Activated CD8-positive, alpha-beta memory T cell treated with anti-CD3 and anti-CD28 coated beads for 48 hours (primary cell): ENCODE data around the gene PLXNA2.
A peak's percentile ranks its signal among the peaks of the same experiment; 100 is the strongest.

Source experiments
- DNase-seq, 3 experiments: peaks; one replicate each; pipeline ENCODE4 v3.0.0-alpha.2; 2020; ENCODE audit warnings: low read depth in 2 of 3, low spot score in 2 of 3

The PLXNA2 gene

DNA sequence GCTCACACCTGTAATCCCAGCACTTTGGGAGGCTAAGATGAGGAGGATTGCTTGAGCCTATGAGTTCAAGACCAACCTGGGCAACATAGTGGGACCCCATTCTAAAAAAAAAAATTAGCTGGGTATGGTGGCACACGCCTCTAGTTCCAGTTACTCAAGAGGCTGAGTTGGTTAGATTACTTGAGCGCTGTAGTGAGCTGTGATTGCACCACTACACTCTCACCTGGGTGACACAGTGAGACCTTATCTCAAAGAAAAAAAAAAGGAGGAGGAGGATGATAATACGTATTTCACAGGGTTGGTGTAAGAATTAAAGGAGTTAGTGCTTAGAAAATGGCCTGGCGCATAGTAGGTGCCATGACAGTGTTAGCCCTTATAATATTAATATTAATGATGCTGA is 144.1 kb downstream of the PLXNA2 start:
- DNase-seq, result no peak

DNA sequence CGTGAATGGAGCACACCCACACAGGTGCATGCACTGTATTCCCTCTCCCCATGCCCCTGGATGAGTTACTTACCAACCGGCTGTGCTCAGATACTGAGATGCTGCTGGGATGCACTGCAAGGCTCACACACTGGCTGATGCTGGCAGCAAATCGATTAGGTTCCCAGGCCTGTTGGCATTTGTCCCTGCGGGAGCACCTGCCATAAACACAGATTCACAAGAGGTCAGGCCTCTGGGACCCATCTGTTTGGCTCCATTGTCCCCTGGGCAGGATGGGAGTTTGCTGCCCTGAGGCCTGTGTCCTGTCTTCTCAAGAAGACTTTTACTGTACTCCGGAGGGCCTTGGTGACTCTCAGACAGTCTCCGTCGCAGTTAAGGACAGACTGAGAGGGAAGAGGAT is 145.4 kb downstream of the PLXNA2 start:
- DNase-seq, result no peak

DNA sequence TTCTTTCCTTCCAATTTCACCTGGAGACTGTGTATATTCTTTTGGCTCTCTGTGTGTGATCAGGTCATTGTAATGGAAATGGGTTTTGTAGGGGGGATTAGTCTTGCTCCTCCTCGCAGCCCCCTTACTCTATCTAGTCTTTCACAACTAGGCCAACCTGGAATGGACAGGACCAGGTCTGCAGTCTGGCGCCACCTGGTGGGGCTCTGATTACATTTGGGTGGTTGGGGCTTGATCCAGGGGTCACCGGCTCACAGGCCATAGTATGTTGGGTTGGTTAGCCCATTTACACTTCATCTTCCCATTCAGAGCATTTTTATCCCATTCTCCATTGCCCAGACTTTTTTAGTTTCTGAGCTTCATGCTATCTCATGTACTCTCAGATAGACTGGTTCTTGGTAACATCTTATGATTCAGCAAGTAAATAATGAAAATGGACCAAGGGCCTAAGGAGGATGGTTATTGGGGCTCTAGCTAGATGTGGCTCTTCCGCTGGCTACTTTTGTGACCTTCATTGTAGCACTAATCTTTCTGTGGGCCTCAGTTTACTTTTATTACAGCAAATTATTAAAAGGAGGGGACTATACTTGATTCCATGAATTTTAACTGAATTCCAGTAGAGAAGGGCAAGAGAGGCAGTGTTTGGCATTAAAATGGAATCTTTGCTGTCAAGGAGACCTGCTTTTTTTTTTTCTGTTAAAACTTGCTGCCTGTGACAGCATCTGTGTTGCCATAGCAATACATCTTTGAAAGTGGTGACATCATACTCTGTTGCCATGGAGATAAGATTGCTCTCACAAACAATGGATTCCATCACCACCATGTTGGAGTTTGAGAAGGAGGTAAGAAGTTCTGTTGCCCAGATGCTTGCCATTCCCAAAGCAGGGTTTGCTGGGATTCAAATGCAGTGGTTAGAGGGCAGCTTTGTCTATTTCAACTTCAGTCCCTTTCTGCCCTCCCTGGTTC is 150.1 kb downstream of the PLXNA2 start:
- peak; percentile 17 to 48 (median 42) for DNase-seq

DNA sequence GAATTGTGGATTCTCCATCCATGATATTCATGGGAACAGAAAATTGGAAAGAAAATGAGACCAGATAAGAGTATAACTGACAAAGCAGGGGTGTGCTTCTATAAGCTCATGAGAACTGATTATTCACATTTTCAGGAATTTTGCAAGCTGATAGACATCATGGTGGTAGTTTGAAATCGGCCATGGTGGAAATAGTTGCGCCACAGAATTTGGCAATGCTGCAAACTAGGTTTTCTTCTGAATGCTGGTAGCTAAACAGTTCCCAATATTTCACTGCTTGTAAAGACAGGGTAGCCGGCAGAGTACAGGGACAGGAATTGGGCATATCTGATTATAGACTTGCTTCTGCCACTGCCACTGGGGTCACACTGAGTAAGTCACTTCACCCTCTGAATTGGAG is 151.1 kb downstream of the PLXNA2 start:
- DNase-seq, result no peak

DNA sequence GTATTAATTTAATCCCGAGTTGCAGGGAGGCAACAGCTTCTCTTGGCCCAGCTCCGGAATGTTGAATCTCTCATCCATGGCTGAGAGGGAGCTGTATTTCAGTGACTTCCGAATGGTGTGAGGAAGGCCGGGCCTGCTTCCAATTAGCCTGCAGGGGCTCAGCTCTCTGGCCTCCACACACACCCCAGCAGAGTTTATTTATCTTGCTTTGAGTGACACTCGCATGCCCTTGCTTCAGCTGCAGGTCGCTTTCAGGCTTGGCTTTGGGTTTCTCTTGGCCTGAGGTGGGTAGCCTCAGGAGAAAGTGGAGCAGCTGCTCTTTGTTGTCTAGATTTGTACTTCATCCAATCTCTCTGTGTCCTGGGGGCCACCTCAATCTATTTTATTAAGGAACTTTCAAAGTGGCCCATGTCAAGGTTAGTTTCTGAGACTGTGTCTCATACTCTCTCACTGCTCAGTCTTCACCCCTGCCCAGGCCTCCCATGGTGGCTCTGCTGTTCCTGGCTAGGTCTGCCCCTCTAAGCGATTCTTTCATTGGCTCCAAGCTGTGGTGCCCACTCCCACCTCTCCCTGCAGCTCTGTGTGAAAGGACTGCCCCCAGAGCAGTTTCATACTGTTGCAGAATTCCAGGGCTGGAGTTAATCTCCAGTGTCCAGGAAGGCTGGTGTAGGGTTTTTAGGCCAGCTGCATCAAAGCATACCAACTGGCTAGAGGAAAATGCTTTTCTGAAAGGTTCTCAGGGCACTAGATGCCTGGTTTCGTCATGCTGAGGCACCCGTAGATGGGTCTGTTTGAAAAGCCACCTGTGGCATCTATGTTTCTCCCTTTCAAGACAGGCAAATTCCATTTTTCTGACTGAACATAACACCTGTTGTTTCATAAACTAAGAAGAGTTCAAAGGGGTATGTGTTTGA is 153.5 kb downstream of the PLXNA2 start:
- DNase-seq, result no peak

DNA sequence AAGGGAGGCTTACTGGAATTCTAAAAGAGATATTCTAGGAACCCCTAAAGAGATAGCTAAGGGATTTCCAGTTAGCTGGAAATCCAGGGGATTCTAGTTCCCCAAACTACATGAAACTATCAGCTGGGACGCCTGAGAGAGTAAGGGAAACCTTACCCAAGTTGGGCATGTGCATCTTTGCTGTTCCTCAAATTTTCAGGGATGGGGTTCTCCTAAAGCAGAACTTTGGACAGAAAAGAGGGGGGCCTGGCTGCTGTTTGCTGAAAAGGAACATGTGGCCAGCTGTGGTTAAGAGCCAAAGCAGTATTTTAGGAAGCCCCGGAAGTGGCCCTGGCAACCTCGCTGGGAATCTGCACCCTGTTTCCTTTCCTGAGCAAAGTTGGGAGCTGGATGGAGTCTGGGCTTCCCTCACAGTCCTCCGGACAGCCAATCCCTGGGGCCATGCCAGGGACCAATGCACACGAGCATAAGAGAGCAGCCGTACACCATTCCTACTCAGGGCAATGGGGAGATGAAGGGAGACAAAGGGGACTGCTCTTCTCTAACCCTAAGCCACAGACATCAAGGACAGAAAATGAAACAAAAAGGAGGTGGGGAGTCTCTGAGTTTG is 154.3 kb downstream of the PLXNA2 start:
- DNase-seq, result no peak

DNA sequence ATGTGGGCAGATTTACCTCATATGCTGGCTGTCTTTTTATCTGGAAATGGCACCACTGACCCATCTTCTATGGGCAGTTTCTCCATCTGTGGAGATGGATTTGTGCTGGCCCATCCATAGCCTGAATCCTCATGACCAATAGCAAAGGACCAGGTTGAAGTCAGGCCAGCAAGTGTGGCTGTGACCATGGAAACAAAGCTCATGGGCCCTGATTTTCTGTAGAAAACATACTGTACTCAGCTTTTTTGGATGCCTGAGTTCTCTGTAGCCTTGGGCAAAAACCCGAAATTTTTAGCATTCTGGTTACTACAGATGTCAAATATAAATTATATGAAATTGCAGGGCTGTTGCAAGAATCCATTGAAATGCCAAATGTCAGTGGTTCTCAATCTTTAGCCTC is 155.0 kb downstream of the PLXNA2 start:
- DNase-seq, result no peak

DNA sequence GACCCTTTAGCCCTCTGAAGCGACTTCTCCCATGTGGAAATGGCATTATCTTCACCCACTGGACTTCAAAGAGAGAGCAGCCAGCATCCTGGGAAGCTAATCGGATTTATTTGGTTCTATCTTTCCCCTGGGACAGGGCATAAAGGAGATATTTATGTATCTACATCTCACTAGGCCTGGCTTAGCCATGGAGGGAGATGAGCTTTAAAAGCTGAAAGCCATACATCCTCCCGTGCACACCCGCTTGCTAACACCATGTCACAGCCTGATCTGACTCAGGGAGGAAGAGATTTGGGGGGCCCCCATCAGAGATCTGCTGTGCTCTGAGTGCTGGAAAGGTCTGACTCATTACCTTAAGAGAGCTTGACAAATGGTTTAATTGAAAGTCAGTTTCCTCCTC is 155.9 kb downstream of the PLXNA2 start:
- DNase-seq, result no peak

DNA sequence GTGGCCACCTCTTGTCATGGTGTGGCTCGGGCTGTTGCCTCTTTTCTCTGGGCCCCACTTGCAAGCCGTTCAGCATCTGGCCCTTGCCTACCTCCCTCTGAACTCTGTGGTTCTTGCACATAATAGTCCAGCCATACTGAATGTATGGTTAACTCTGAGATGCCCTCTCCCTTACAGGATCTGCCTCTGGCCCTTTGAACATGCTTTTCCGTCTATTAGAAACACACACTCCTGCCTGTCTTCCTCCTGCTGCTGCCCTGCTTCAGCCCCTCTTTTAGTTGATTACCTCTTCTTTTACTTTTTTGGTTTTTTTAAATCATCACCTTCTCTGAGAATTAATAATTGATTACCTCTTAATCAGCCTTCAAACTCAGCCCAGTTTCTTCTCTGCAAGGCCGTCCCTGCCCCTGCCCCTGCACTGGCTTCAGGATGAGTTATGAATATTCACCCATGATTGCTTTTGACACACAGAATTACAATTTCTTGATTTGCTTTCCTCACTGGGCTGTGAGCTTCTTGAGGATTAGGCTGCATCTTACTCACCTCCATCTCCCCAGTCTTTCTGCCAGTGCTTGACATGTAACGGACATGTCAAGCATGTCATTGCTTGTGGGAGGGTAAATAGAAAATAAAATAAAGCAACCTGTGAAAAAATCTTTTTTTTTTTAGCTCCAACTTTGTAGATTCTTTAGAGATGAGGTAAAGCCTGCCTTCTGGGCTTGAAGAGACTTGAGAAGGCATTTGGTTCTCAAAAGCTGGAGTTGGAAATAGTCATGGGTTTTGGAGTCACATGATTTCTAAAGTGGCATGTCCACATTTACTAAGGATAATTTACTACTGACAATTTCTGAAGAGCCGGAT is 158.3 kb downstream of the PLXNA2 start:
- DNase-seq, result no peak

DNA sequence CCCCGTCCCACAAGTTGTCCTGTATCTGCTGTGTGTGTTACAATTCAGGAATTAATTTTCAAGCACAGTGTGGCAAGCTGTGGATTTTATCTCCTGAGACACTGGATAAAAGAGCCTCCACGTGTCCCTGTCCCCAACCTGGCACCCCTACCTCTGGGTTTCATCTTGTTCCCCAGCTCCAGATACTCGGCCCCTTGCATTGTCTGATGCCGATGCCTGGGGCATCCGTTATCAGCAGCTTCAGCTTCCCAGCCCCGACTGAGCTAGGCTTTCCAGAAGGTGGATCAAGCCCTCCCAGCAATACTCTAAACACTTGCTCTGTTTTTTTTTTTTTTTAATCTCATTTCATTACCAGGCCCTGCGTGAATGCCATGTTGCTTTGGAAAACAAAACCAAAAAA is 159.4 kb downstream of the PLXNA2 start:
- DNase-seq, result no peak

DNA sequence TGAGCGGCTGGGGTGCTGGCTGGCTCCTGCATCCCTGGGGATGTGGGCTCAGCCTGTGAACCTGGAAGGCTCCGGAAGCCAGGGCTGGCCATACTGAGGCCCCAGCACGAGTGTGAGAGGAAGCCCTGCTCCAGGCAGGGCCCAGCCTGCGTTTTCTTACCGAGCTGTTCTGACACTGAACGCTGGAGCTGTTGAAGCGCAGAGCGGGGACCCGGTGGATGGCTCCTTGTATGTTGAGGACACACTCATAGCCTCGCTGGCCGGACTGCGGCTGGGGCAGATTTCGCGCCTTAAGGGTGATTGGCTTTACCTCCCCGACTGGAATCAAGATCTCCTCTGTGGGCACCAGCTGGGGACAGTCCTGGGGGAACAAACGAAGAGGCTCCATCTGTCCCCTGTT is 160.0 kb downstream of the PLXNA2 start:
- DNase-seq, result no peak

DNA sequence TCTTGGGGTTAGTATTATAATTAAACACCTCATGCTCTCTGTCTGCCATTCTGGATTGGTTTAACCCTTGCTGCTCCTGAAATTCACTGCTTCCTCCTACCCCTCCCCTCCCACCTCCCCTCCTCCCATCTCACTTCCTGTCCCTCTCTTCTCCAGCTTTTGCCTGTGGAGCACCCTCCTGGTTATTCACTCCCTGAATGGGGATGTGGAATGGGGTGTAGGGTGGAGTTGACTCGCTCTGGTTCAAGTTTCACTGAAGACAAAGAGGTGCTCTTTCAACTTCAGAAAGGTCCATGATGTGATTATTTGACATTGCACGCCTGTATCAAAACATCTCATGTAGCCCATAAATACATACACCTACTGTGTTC is 160.5 kb downstream of the PLXNA2 start:
- no peak for DNase-seq

DNA sequence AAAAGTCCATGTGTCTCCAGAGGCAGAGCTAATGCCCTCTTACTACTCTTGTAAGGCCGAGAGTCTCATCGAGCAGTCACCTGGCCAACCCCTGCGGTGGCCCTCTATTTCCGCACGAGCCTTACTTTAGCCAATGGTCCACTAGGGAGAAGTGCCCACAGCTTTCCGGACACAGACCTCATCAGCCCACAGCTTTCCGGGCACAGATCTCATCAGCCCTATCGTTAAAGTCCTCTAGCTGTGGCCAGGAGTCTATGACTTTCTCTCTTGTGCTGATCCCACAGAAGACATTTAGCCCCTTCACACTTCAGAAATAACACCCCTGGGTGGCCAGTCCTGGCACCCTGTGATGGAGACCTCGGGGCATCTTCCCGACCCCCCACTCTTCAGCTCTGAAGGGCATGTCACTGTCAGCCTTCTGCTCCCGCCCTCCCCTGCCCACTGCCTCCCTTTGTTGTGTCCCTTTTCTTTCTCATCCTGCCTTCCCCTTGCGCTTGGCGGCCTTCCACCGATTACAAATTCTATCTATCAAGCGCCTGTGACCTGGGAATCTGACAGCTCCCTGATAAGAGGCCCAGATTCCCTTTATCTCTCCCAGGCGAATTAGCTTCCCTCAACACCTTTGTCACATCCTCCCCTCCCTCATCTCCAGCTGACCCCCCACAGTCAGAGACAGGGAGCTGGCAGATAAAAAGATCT is 161.0 kb downstream of the PLXNA2 start:
- DNase-seq, result no peak

DNA sequence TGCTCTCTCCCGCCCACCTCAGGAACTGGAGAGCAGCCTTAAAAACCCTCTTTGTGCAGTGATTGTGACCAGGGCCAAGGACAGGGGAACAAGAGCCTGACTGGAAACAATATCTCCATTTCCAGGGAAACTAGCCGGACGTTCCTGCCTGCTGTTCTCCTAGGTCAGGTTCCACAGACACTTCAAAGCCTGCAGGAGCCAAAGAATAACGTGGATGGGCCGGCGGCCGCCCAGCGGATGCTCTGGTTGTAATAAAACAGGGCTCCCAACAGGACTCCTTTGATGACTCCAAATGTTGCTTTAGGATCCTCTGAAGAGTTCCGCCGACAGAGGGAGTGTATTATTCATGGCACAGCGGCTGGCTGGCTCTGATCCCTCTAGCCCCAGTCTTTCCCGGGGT is 162.2 kb downstream of the PLXNA2 start:
- DNase-seq, result no peak

DNA sequence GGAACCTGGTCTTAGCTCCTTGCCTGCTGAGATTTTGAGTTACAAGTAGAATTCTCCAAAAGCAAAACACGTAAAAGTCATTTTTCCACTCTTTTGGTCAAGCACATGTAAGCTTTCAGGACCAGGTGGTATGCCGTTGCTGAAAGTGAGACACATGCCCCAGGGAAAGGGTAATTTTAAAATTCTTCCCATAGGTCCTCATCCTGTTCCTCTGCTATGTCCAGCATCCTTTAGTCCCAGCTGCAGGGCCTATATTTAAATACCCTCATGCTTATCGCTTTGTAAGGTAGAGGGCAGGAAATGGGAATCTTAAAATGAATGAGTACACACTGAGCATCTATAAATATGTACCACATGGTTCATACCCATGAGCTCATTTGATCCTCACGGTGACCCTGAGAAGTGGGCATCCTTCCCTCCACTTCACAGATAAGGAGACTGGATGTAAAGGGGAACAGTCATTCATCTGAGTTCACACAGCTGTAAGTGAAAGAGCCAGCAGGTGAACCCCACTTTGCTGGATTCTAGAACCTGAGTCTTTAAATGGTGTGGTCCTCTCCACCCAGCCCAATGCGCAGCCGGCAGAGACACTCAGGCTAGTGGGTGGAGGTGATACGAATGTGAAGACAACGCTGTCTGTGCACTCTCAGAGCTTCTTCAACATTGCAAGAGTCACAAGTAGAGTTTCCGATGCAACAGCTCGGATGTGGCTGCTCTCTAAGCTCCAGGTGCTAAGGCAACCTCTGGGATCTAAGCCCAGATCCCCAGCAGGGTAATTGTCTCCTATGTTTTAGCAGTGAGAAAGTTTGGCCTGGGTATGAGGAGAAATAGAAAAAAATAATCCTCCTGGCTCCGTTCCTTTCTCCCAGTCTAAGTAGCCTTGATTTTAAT is 163.5 kb downstream of the PLXNA2 start:
- DNase-seq, result no peak

DNA sequence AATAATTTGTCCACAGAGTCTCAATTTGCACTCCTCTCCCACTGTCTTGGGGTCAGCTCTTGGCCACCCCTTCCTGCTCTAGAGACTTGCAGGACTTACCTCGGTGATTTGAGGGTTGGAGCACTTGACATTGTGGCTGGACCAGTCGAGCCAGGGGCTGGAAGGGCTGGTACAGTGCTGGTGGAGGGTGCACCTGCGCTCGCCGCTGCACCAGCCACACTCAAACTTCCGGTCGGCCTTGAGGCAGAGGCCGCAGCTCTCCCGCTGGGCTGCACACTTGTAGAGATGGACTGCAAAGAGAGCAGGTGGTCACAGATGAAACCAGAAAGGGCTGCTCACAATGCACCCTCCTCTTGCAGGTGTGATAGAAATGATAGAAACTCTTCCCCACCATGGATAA is 165.0 kb downstream of the PLXNA2 start:
- DNase-seq, result no peak

DNA sequence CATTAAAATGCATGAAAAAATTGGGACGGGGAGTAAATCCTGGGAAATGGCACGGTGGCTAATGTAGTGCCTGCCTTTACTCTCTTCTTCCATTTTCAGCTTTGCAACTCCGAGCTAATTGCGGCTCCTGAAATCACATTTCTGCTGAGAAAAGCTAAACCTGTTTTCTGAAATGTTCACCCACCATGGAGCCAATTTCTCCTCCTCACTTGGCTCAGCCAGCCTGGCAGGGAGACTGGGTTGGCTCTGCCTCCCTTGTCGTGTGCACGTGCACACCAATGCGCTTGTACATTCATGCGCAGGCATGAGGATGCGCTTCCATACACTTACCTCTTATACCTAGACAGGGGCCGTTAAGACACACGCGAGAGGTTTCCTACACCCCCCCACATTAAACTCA is 165.4 kb downstream of the PLXNA2 start:
- no peak for DNase-seq

DNA sequence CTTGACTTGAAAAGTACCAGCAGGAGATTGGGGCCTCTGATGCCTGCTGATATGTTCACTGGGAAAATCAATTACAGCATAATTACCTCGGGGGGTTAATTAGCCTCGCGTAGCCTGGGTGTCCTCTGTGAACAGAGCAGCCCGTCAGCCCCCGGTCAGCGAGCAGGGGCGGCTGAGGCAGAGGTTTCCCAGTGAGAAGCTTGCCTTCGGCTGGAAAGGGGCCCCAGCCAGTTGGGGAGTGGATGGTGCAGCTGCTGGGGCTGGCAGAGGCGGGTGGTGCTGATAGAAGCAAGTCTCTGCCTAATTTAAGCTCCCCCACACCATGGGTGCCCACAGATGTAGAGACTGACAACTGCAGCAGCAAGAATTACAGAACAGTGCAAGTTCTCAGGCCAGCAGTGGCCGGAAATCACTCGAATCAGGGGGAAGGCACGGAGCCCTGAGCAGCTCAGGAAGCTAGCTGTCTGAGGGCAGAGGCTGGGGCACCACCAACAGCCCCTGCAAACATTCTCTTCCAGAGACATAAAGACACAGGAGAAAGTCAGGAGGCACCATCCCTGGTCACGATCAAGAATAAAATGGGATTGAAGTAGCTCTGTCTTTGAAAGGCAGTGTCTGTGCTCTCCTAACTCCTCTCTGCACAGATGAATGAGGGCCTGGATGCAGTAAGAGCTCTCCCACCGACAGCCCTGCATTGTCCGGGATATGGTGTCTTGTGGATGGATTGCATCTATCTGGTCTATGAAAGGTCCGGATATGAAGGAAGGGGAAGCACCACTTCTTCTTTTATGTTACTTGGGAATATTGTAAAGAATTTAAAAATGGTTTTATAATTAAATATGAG is 166.7 kb downstream of the PLXNA2 start:
- no peak for DNase-seq
